GM19035 (cell line): Measurements from ENCODE around the gene COA3.

ENCODE experiments used
- ATAC-seq: cut with Tn5 transposase; IDR thresholded peaks from one replicate; pipeline ENCODE4 v1.9.1; 2021; ENCODE audit not compliant: unreplicated experiment

Gene COA3

GRCh38 chr17:42818379-42818778 lies 19.9 kb upstream of the COA3 start:
- no peak for ATAC-seq

GRCh38 chr17:42817866-42818265 lies 19.4 kb upstream of the COA3 start:
- no peak for ATAC-seq

- no peak for ATAC-seq
Observed at GRCh38 chr17:42814633-42815399, 16.3 kb upstream of the COA3 start.

- no peak for ATAC-seq
Observed at GRCh38 chr17:42809250-42809649, 10.7 kb upstream of the COA3 start.

GRCh38 chr17:42806249-42806648 lies 7.7 kb upstream of the COA3 start:
- no peak for ATAC-seq

GRCh38 chr17:42804918-42805367 lies 6.4 kb upstream of the COA3 start:
- ATAC-seq: no peak

- no peak for ATAC-seq
Observed at GRCh38 chr17:42803074-42803883, 4.8 kb upstream of the COA3 start.

- no peak for ATAC-seq
Observed at GRCh38 chr17:42798011-42798382, 507 bp downstream of the COA3 start.

- no peak for ATAC-seq
Observed at GRCh38 chr17:42797067-42798007, 1.2 kb downstream of the COA3 start.

GRCh38 chr17:42796066-42796758 lies 2.3 kb downstream of the COA3 start:
- no peak for ATAC-seq

- ATAC-seq: no peak
Observed at GRCh38 chr17:42795465-42795864, 3.0 kb downstream of the COA3 start.

- ATAC-seq: no peak
Observed at GRCh38 chr17:42795061-42795460, 3.4 kb downstream of the COA3 start.

GRCh38 chr17:42792545-42792944 lies 6.0 kb downstream of the COA3 start:
- ATAC-seq: no peak

GRCh38 chr17:42791948-42792347 lies 6.6 kb downstream of the COA3 start:
- ATAC-seq: no peak

- no peak for ATAC-seq
Observed at GRCh38 chr17:42787266-42787665, 11.2 kb downstream of the COA3 start.

- ATAC-seq: no peak
Observed at GRCh38 chr17:42784811-42785592, 13.5 kb downstream of the COA3 start.

GRCh38 chr17:42784409-42784808 lies 14.1 kb downstream of the COA3 start:
- no peak for ATAC-seq

GRCh38 chr17:42783791-42784138 lies 14.7 kb downstream of the COA3 start:
- ATAC-seq: no peak

GRCh38 chr17:42783062-42783790 lies 15.3 kb downstream of the COA3 start:
- no peak for ATAC-seq
